DOHH2 (cell line): ENCODE results near the gene LAMA4.

Experiments used
- H3F3A ChIP-seq: fragments of 200-600 bp; sonication (generic), shearing (Covaris generic); 2 replicates; pipeline ENCODE4 v1.6.0; 2016; ENCODE audit warnings: antibody characterized with exemption, mild to moderate bottlenecking; ENCODE audit not compliant: control insufficient read depth, insufficient read depth
- H3K27ac ChIP-seq: fragments of 200-600 bp; sonication (generic); 2 replicates; pipeline ENCODE4 v1.5.1; 2014; ENCODE audit warnings: low read depth, mild to moderate bottlenecking, low read length, moderate library complexity
- H3K27me3 ChIP-seq: fragments of 200-600 bp; sonication (generic); 2 replicates; pipeline ENCODE4 v1.6.1; 2014; ENCODE audit warnings: mild to moderate bottlenecking, low read length, mixed read lengths; ENCODE audit not compliant: control insufficient read depth
- H3K36me3 ChIP-seq: fragments of 200-600 bp; sonication (generic); 2 replicates; pipeline ENCODE4 v1.6.1; 2014; ENCODE audit warnings: mild to moderate bottlenecking, low read length, moderate library complexity, mixed read lengths; ENCODE audit not compliant: control insufficient read depth
- H3K4me1 ChIP-seq: fragments of 200-600 bp; sonication (generic); 2 replicates; pipeline ENCODE4 v1.6.1; 2014; ENCODE audit warnings: mild to moderate bottlenecking, low read length, mixed read lengths; ENCODE audit not compliant: control insufficient read depth
- H3K4me2 ChIP-seq: fragments of 200-600 bp; sonication (generic); 2 replicates; pipeline ENCODE4 v1.6.0; 2014; ENCODE audit warnings: mild to moderate bottlenecking, low read length, moderate library complexity
- H3K4me3 ChIP-seq: fragments of 200-600 bp; sonication (generic); 2 replicates; pipeline ENCODE4 v1.5.1; 2014; ENCODE audit warnings: mild to moderate bottlenecking, low read length, mixed read lengths
- H3K79me2 ChIP-seq: fragments of 200-600 bp; sonication (generic); 2 replicates; pipeline ENCODE4 v1.6.1; 2014; ENCODE audit warnings: mild to moderate bottlenecking, low read length, mixed read lengths; ENCODE audit not compliant: control insufficient read depth
- H3K9me2 ChIP-seq: fragments of 200-600 bp; sonication (generic); replicated peaks from 2 replicates; pipeline ENCODE4 v1.6.1; 2014; ENCODE audit warnings: mild to moderate bottlenecking, low read length, mixed read lengths; ENCODE audit not compliant: control insufficient read depth
- H3K9me3 ChIP-seq: fragments of 200-600 bp; sonication (generic); 2 replicates; pipeline ENCODE4 v1.6.1; 2014; ENCODE audit warnings: antibody characterized with exemption, low read length, mixed read lengths; ENCODE audit not compliant: control insufficient read depth, insufficient read depth
- H4K20me1 ChIP-seq: fragments of 200-600 bp; sonication (generic); 2 replicates; pipeline ENCODE4 v1.6.0; 2014; ENCODE audit warnings: low read depth, mild to moderate bottlenecking, antibody characterized with exemption, low read length, moderate library complexity; ENCODE audit not compliant: control insufficient read depth, insufficient read depth
- EZH2phosphoT487 ChIP-seq: fragments of 200-600 bp; sonication (generic); IDR thresholded peaks from 2 replicates; pipeline ENCODE4 v1.6.1; 2017; ENCODE audit warnings: borderline replicate concordance, mild to moderate bottlenecking, antibody characterized with exemption, low read length, moderate library complexity, mixed read lengths
- TF ChIP-seq, protein P1 (sequence below): fragments of 200-600 bp; sonication (generic); IDR thresholded peaks from one replicate; pipeline ENCODE4 v1.5.1; 2014; ENCODE audit warnings: antibody characterized with exemption, mild to moderate bottlenecking, low read depth, low read length; ENCODE audit not compliant: poor library complexity, severe bottlenecking

Gene LAMA4

GRCh38 chr6:112258642-112259336 is 4.4 kb upstream of the LAMA4 start:
- no peak overlapping the region for H3K27ac ChIP-seq
- no peaks in the 10 kb centered on the region for H3K27me3 ChIP-seq
- no peaks in the 10 kb centered on the region for H3K36me3 ChIP-seq
- no peak for TF ChIP-seq EZH2phosphoT487
- TF ChIP-seq, protein P1, sequence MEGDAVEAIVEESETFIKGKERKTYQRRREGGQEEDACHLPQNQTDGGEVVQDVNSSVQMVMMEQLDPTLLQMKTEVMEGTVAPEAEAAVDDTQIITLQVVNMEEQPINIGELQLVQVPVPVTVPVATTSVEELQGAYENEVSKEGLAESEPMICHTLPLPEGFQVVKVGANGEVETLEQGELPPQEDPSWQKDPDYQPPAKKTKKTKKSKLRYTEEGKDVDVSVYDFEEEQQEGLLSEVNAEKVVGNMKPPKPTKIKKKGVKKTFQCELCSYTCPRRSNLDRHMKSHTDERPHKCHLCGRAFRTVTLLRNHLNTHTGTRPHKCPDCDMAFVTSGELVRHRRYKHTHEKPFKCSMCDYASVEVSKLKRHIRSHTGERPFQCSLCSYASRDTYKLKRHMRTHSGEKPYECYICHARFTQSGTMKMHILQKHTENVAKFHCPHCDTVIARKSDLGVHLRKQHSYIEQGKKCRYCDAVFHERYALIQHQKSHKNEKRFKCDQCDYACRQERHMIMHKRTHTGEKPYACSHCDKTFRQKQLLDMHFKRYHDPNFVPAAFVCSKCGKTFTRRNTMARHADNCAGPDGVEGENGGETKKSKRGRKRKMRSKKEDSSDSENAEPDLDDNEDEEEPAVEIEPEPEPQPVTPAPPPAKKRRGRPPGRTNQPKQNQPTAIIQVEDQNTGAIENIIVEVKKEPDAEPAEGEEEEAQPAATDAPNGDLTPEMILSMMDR, result no peak
- H3K4me1 ChIP-seq, result no peaks in the 10 kb centered on the region
- no peak overlapping the region for H3K4me2 ChIP-seq
- no peaks in the 10 kb centered on the region for H3K9me3 ChIP-seq
- H3K9me2 ChIP-seq, result no peaks in the 10 kb centered on the region
- H4K20me1 ChIP-seq, result no peaks in the 10 kb centered on the region
- no peak overlapping the region for H3K4me3 ChIP-seq
- no peaks in the 10 kb centered on the region for H3K79me2 ChIP-seq
- H3F3A ChIP-seq, result no peaks in the 10 kb centered on the region

- no peaks in the 10 kb centered on the region for H3K9me3 ChIP-seq
- no peaks in the 10 kb centered on the region for H4K20me1 ChIP-seq
- H3K4me1 ChIP-seq, result no peaks in the 10 kb centered on the region
- no peaks in the 10 kb centered on the region for H3K9me2 ChIP-seq
- H3K27me3 ChIP-seq, result no peaks in the 10 kb centered on the region
- no peak overlapping the region for H3K27ac ChIP-seq
- no peak overlapping the region for H3K4me2 ChIP-seq
- TF ChIP-seq, protein P1, result no peak
- TF ChIP-seq EZH2phosphoT487, result no peak
- H3K36me3 ChIP-seq, result no peaks in the 10 kb centered on the region
- H3K4me3 ChIP-seq, result no peak overlapping the region
- no peaks in the 10 kb centered on the region for H3K79me2 ChIP-seq
- H3F3A ChIP-seq, result no peaks in the 10 kb centered on the region
Observed at GRCh38 chr6:112257178-112257855, 3.0 kb upstream of the LAMA4 start.

GRCh38 chr6:112254921-112255320 is 554 bp upstream of the LAMA4 start:
- Histone ChIP-seq H3K4me3 (no peak overlapping the region), H3K27me3 (no peaks in the 10 kb centered on the region), H3K79me2 (no peaks in the 10 kb centered on the region), H3K4me1 (no peaks in the 10 kb centered on the region), H4K20me1 (no peaks in the 10 kb centered on the region), H3K27ac (no peak overlapping the region), H3F3A (no peaks in the 10 kb centered on the region), H3K9me3 (no peaks in the 10 kb centered on the region), H3K36me3 (no peaks in the 10 kb centered on the region), H3K9me2 (no peaks in the 10 kb centered on the region), H3K4me2 (no peak overlapping the region)
- TF ChIP-seq, protein P1, result no peak
- TF ChIP-seq EZH2phosphoT487, result no peak
